Natural killer cell (primary cell): ENCODE measurements around the gene TFCP2L1. TPM values are rescaled to one million over a fixed set of nuclear protein-coding genes. Genes with fewer than 3 reads are reported as not detected.

Source experiments
- ATAC-seq, 3 donors: fragments of 150-1000 bp in 2 of 3; fragments of 200-7000 bp in 1 of 3; cut with Tn5 transposase; 1 replicate in 1 of 3; 2 replicates in 2 of 3; pipeline ENCODE4 v1.10.0; 2021; ENCODE audit warnings: mild to moderate bottlenecking in 2 of 3, moderate library complexity in 2 of 3
- DNase-seq, 2 donors: peaks; one replicate each; pipeline versions ENCODE4 v3.0.0 to v3.0.0-alpha.2; 2013 to 2021; ENCODE audit warnings: mixed read lengths in 1 of 2
- H3K27ac ChIP-seq: one replicate; pipeline ENCODE4 v1.5.1; 2013; ENCODE audit warnings: mild to moderate bottlenecking, low read length
- H3K27me3 ChIP-seq: one replicate; pipeline ENCODE4 v1.6.1; 2013; ENCODE audit warnings: low read length; ENCODE audit not compliant: control insufficient read depth, insufficient read depth
- H3K36me3 ChIP-seq: one replicate; pipeline ENCODE4 v1.6.1; 2013; ENCODE audit warnings: low read length; ENCODE audit not compliant: control insufficient read depth, insufficient read depth
- H3K4me1 ChIP-seq: one replicate; pipeline ENCODE4 v1.6.1; 2013; ENCODE audit warnings: low read length; ENCODE audit not compliant: control insufficient read depth, insufficient read depth
- H3K4me3 ChIP-seq: one replicate; pipeline ENCODE4 v1.5.1; 2013; ENCODE audit warnings: low read length
- H3K9me3 ChIP-seq: one replicate; pipeline ENCODE4 v1.6.1; 2013; ENCODE audit warnings: low read length; ENCODE audit not compliant: control insufficient read depth, insufficient read depth
- H3K27ac Mint-ChIP-seq, 2 donors: one replicate each; pipeline ENCODE4 v1.8.0; 2022; ENCODE audit warnings: mild to moderate bottlenecking in 2 of 2, mixed read lengths in 2 of 2, moderate library complexity in 1 of 2
- H3K27me3 Mint-ChIP-seq, 2 donors: one replicate each; pipeline ENCODE4 v1.8.0; 2022; ENCODE audit warnings: low read depth in 2 of 2, mixed read lengths in 2 of 2
- H3K36me3 Mint-ChIP-seq: one replicate; pipeline ENCODE4 v1.8.0; 2022; ENCODE audit warnings: mixed read lengths
- H3K4me1 Mint-ChIP-seq, 2 donors: one replicate each; pipeline ENCODE4 v1.8.0; 2022; ENCODE audit warnings: mixed read lengths in 2 of 2
- H3K4me3 Mint-ChIP-seq: one replicate; pipeline ENCODE4 v1.8.0; 2022; ENCODE audit warnings: mild to moderate bottlenecking, moderate library complexity, mixed read lengths
- H3K9me3 Mint-ChIP-seq, 2 donors: one replicate each; pipeline ENCODE4 v1.8.0; 2022; ENCODE audit warnings: mixed read lengths in 2 of 2
- CTCF ChIP-seq: fragments of 200-600 bp; IDR thresholded peaks from one replicate; pipeline ENCODE4 v1.8.0; 2022; ENCODE audit warnings: antibody characterized with exemption
- WGBS: methylation state at CpG from one replicate; pipeline ENCODE4 v1.1.7; 2013; ENCODE audit warnings: missing lambda C conversion rate; ENCODE audit not compliant: insufficient coverage; 5-methylcytosine and 5-hydroxymethylcytosine counted together
- intact Hi-C: fragments of 100-400 bp; cut with micrococcal nuclease; formaldehyde crosslinking; loops from one replicate; pipeline ENCODE4 v1.14.2; 2022
- total RNA-seq, 4 donors: library from RNA; stranded (reverse); fragments of 120-200 nt in 1 of 4; gene quantifications; one replicate each; pipeline versions ENCODE4 v1.2.3 to v1.2.4, GENCODE V29; 2013 to 2022

Gene TFCP2L1
- total RNA-seq, 3 donors from 2014 or later (not counting 1 experiment from before 2014, with no cell fraction given): 0.72 to 1.8 (median 0.85) TPM

GRCh38 chr2:121201796-121202195 lies 83.2 kb downstream of the TFCP2L1 start:
- no peak for TF ChIP-seq CTCF
- no peak for ATAC-seq

GRCh38 chr2:121200419-121201315 lies 84.3 kb downstream of the TFCP2L1 start:
- H3K4me1 ChIP-seq: peaks cover 7% of the 10 kb centered on the region
- intact Hi-C loops: no loop called here
- Mint-ChIP-seq H3K9me3 (no peaks in the 10 kb centered on the region), H3K27ac (no peak overlapping the region), H3K4me3 (no peak overlapping the region), H3K27me3 (no peaks in the 10 kb centered on the region), H3K36me3 (no peaks in the 10 kb centered on the region), H3K4me1 (no peaks in the 10 kb centered on the region)
- H3K36me3 ChIP-seq: no peaks in the 10 kb centered on the region
- no peak overlapping the region for H3K4me3 ChIP-seq
- TF ChIP-seq CTCF: no peak
- H3K9me3 ChIP-seq: no peaks in the 10 kb centered on the region
- DNase-seq: no peak
- no peak for ATAC-seq
- WGBS: 93% methylated on average over 14 of the region's 14 CpGs
- no peaks in the 10 kb centered on the region for H3K27me3 ChIP-seq
- no peak overlapping the region for H3K27ac ChIP-seq

More at GRCh38 chr2:121201796-121202195, 83.2 kb downstream of the TFCP2L1 start:
- intact Hi-C loops: no loop called here
- Mint-ChIP-seq H3K9me3 (no peaks in the 10 kb centered on the region), H3K4me1 (no peaks in the 10 kb centered on the region), H3K27me3 (no peaks in the 10 kb centered on the region), H3K4me3 (no peak overlapping the region), H3K36me3 (no peaks in the 10 kb centered on the region), H3K27ac (no peak overlapping the region)
- Histone ChIP-seq H3K36me3 (no peaks in the 10 kb centered on the region), H3K27ac (no peak overlapping the region), H3K4me3 (no peak overlapping the region), H3K4me1 (peaks cover 3% of the 10 kb centered on the region), H3K9me3 (no peaks in the 10 kb centered on the region), H3K27me3 (no peaks in the 10 kb centered on the region)
- DNase-seq: no peak
- 68% methylated on average over 2 of the region's 3 CpGs for WGBS

GRCh38 chr2:121200011-121200347 lies 85.0 kb downstream of the TFCP2L1 start:
- H3K4me3 Mint-ChIP-seq: no peak overlapping the region
- TF ChIP-seq CTCF: no peak
- Histone ChIP-seq H3K4me3 (no peak overlapping the region), H3K27me3 (no peaks in the 10 kb centered on the region), H3K36me3 (no peaks in the 10 kb centered on the region), H3K9me3 (no peaks in the 10 kb centered on the region), H3K27ac (no peak overlapping the region), H3K4me1 (peaks cover 7% of the 10 kb centered on the region)
- no peaks in the 10 kb centered on the region for H3K36me3 Mint-ChIP-seq
- WGBS: 88% methylated on average over 8 of the region's 8 CpGs
- ATAC-seq: no peak
- H3K9me3 Mint-ChIP-seq: no peaks in the 10 kb centered on the region
- no peak overlapping the region for H3K27ac Mint-ChIP-seq
- H3K27me3 Mint-ChIP-seq: no peaks in the 10 kb centered on the region
- DNase-seq: no peak
- intact Hi-C loops: no loop called here
- H3K4me1 Mint-ChIP-seq: no peaks in the 10 kb centered on the region
